ENCODE results near the gene ISOC2. TPM values are rescaled to one million over a fixed set of nuclear protein-coding genes. Genes with fewer than 3 reads are reported as not detected.

The ISOC2 gene
- total and polyA plus RNA-seq, 9 of the 15 experiments (the other 6 are each of a cell fraction or from before 2014, with no cell fraction given): 1.2 to 229 (median 58.3) TPM

- TF ChIP-seq HMGN3 (IDR thresholded peaks at IDR 0.05; ENCODE audit: borderline replicate concordance, extremely low read depth, insufficient read length, low read depth, low read length) (no peak), ZNF830 (CRISPR knock-in tag; IDR thresholded peaks at IDR 0.05) (no peak), NKRF (IDR thresholded peaks at IDR 0.05; ENCODE audit: borderline replicate concordance) (no peak), CREB1 (IDR thresholded peaks at IDR 0.05) (no peak), CREB1 (CRISPR knock-in tag; IDR thresholded peaks at IDR 0.05) (0 out of 2 replicates have a peak, but pooled peaks have one; percentile 36), HMG20A (CRISPR knock-in tag; conservative IDR thresholded peaks at IDR 0.05) (no peak), ELK1 (CRISPR knock-in tag; IDR thresholded peaks at IDR 0.05) (no peak), RBM15 (IDR thresholded peaks at IDR 0.05; ENCODE audit: insufficient read depth, low read length) (no peak), CBX1 (IDR thresholded peaks at IDR 0.05; ENCODE audit: low read depth) (no peak), NRF1 (conservative IDR thresholded peaks at IDR 0.05 in 1 of 2, IDR thresholded peaks at IDR 0.05 in 1 of 2) (0 out of 4 replicates have a peak, but pooled peaks of 1 of the 2 experiments have one; percentile 30), POLR3A (IDR thresholded peaks at IDR 0.05; ENCODE audit: borderline replicate concordance, extremely low read depth, insufficient read depth, insufficient read length) (no peak), BRCA1 (IDR thresholded peaks at IDR 0.05) (no peak), BRCA1 (CRISPR knock-in tag; IDR thresholded peaks at IDR 0.05) (0 out of 2 replicates have a peak, but pooled peaks have one; percentile 65), DPF2 (IDR thresholded peaks at IDR 0.05) (no peak), ZNF197 (CRISPR knock-in tag; IDR thresholded peaks at IDR 0.05; ENCODE audit: low read depth) (no peak), FOXK1 (CRISPR knock-in tag; IDR thresholded peaks at IDR 0.05; ENCODE audit: borderline replicate concordance) (no peak), CREB3 (tag; conservative IDR thresholded peaks at IDR 0.05; ENCODE audit: low read depth) (no peak), PURB (CRISPR knock-in tag; IDR thresholded peaks at IDR 0.05; ENCODE audit: low read depth) (no peak), HNRNPLL (IDR thresholded peaks at IDR 0.05; ENCODE audit: low read depth, low read length, poor library complexity, severe bottlenecking) (no peak), MAX (CRISPR knock-in tag; IDR thresholded peaks at IDR 0.05) (peak; percentile 94)
- TF ChIP-seq, protein P1, sequence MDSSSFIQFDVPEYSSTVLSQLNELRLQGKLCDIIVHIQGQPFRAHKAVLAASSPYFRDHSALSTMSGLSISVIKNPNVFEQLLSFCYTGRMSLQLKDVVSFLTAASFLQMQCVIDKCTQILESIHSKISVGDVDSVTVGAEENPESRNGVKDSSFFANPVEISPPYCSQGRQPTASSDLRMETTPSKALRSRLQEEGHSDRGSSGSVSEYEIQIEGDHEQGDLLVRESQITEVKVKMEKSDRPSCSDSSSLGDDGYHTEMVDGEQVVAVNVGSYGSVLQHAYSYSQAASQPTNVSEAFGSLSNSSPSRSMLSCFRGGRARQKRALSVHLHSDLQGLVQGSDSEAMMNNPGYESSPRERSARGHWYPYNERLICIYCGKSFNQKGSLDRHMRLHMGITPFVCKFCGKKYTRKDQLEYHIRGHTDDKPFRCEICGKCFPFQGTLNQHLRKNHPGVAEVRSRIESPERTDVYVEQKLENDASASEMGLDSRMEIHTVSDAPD (CRISPR knock-in tag; IDR thresholded peaks at IDR 0.05): no peak
Measured at GRCh38 chr19:55447421-55448174, 13.8 kb downstream of the ISOC2 start (continued).
